Motor neuron (in vitro differentiated cells): ENCODE measurements around the gene ROCK2. TPM values are rescaled to one million over a fixed set of nuclear protein-coding genes. Genes with fewer than 3 reads are reported as not detected.
"Not testable (repeated sequence)": the region's sequence is repeated elsewhere in the genome, so short reads cannot be mapped to it uniquely, and the experiment has no call there.

ENCODE experiments used
- ATAC-seq, 8 experiments: fragments of 200-7000 bp; cut with Tn5 transposase; replicated peaks in 6 of 8; 2 replicates each; pipeline ENCODE4 v1.8.0; 2021; ENCODE audit warnings: mild to moderate bottlenecking in 8 of 8, moderate library complexity in 8 of 8
- H3K27ac ChIP-seq, 2 donors: fragments of 250-450 bp; sonication (Bioruptor Pico); 2 replicates each; pipeline ENCODE4 v1.9.0; 2021; ENCODE audit warnings: antibody characterized with exemption in 2 of 2, mild to moderate bottlenecking in 2 of 2, moderate library complexity in 1 of 2
- H3K4me1 ChIP-seq, 2 donors: fragments of 250-450 bp; sonication (Bioruptor Pico); replicated peaks in 1 of 2; 2 replicates each; pipeline ENCODE4 v1.6.1; 2021; ENCODE audit warnings: antibody characterized with exemption in 2 of 2, mild to moderate bottlenecking in 2 of 2, moderate library complexity in 1 of 2
- H3K4me3 ChIP-seq, 5 donors: fragments of 250-450 bp; sonication (Bioruptor Pico); 2 replicates each; pipeline ENCODE4 v1.9.0; 2021; ENCODE audit warnings: antibody characterized with exemption in 5 of 5, mild to moderate bottlenecking in 5 of 5, moderate library complexity in 4 of 5
- WGBS, 10 experiments: fragments of 450-650 bp; shearing (Covaris generic); methylation state at CpG; one replicate each; pipeline ENCODE4 v1.0.0; 2022; 5-methylcytosine and 5-hydroxymethylcytosine counted together
- in situ Hi-C, 9 experiments: fragments of 400-800 bp; cut with MboI; loops; one replicate each; pipeline ENCODE4 v1.15.0; 2021; ENCODE audit warnings: low sequenced_read_pairs in 9 of 9, low pct_unique_long_range_greater_than_20kb in 2 of 9; ENCODE audit not compliant: unreplicated experiment in 9 of 9
- total RNA-seq, 8 experiments: library from RNA; unstranded; fragments of 300-600 nt; gene quantifications; 2 replicates each; pipeline versions ENCODE4 v1.2.3 to v1.2.4, GENCODE V29; 2022

The ROCK2 gene
- total RNA-seq, 8 experiments from 2014 or later = 17.3 to 36.0 (median 22.4) TPM

GRCh38 chr2:11243512-11243911, 100.9 kb downstream of the ROCK2 start:
- ATAC-seq = no peak
- WGBS, 10 experiments = 86 to 100% (median 100%) methylated on average over 1 of the region's 1 CpG; no CpG with 5 or more reads in 2 of the 10 experiments
- in situ Hi-C loops = loop anchor here in 3 of 9 experiments (25.0 kb wide), 2 partner anchors 169 to 194 kb away; no protein-coding TSS in a partner anchor
- Histone ChIP-seq H3K27ac (no peak overlapping the region), H3K4me3 (no peak overlapping the region), H3K4me1 (peaks cover 0 to 3% of the 10 kb centered on the region in 2 donors)

- Histone ChIP-seq H3K4me3 (no peak overlapping the region), H3K27ac (no peak overlapping the region), H3K4me1 (peaks cover 0 to 3% of the 10 kb centered on the region in 2 donors)
- WGBS, 10 experiments = 20 to 100% (median 89%) methylated on average over 1 to 2 of the region's 2 CpGs; no CpG with 5 or more reads in 4 of the 10 experiments
- in situ Hi-C loops = loop anchor here in 3 of 9 experiments (25.0 kb wide), 2 partner anchors 170 to 195 kb away; no protein-coding TSS in a partner anchor
- peak in 3 of 8 experiments; percentile 39 to 94 (median 58) for ATAC-seq
These were observed 101.8 kb downstream of the ROCK2 start for GRCh38 chr2:11242542-11243174.

- ATAC-seq = no peak
- WGBS, 10 experiments = 61 to 100% (median 97%) methylated on average over 1 to 3 of the region's 3 CpGs; no CpG with 5 or more reads in 1 of the 10 experiments
- in situ Hi-C loops = loop anchor here in 3 of 9 experiments (25.0 kb wide), 2 partner anchors 171 to 196 kb away; no protein-coding TSS in a partner anchor
These were observed 102.8 kb downstream of the ROCK2 start for GRCh38 chr2:11241412-11242203.

GRCh38 chr2:11239666-11240462, 104.6 kb downstream of the ROCK2 start:
- in situ Hi-C loops = loop anchor here in 3 of 9 experiments (25.0 kb wide), 2 partner anchors 172 to 197 kb away; no protein-coding TSS in a partner anchor
- WGBS, 10 experiments = 46 to 100% (median 77%) methylated on average over 1 to 5 of the region's 6 CpGs; no CpG with 5 or more reads in 1 of the 10 experiments
- no peaks in the 10 kb centered on the region for H3K4me1 ChIP-seq
- H3K4me3 ChIP-seq = no peak overlapping the region
- H3K27ac ChIP-seq = no peak overlapping the region
- ATAC-seq = peak in 2 of 8 experiments; percentile 40

More at GRCh38 chr2:11241412-11242203, 102.8 kb downstream of the ROCK2 start:
- no peak overlapping the region for H3K4me3 ChIP-seq
- H3K4me1 ChIP-seq = peaks cover 0 to 3% of the 10 kb centered on the region in 2 donors
- no peak overlapping the region for H3K27ac ChIP-seq

GRCh38 chr2:11239147-11239546, 105.3 kb downstream of the ROCK2 start:
- 84 to 100% (median 97%) methylated on average over 1 to 2 of the region's 2 CpGs for WGBS, 10 experiments
- H3K4me3 ChIP-seq = no peak overlapping the region
- H3K27ac ChIP-seq = no peak overlapping the region
- no peaks in the 10 kb centered on the region for H3K4me1 ChIP-seq
- in situ Hi-C loops = loop anchor here in 3 of 9 experiments (25.0 kb wide), 2 partner anchors 173 to 198 kb away; no protein-coding TSS in a partner anchor
- no peak for ATAC-seq

- ATAC-seq = no peak
These were observed 107.3 kb downstream of the ROCK2 start for GRCh38 chr2:11237122-11237521.

GRCh38 chr2:11236335-11236734, 108.1 kb downstream of the ROCK2 start:
- in situ Hi-C loops = loop anchor here in 3 of 9 experiments (25.0 kb wide), 2 partner anchors 176 to 201 kb away; no protein-coding TSS in a partner anchor
- ATAC-seq = no peak
- WGBS, 10 experiments = 57 to 97% (median 79%) methylated on average over 1 to 3 of the region's 3 CpGs
- Histone ChIP-seq H3K4me1 (no peaks in the 10 kb centered on the region), H3K27ac (no peak overlapping the region), H3K4me3 (no peak overlapping the region)

More at GRCh38 chr2:11237122-11237521, 107.3 kb downstream of the ROCK2 start:
- H3K4me3 ChIP-seq = no peak overlapping the region
- no peak overlapping the region for H3K27ac ChIP-seq
- no peaks in the 10 kb centered on the region for H3K4me1 ChIP-seq
- in situ Hi-C loops = loop anchor here in 3 of 9 experiments (25.0 kb wide), 2 partner anchors 175 to 200 kb away; no protein-coding TSS in a partner anchor
- WGBS, 10 experiments = 71 to 100% (median 92%) methylated on average over 1 to 2 of the region's 2 CpGs

- Histone ChIP-seq H3K4me3 (no peak overlapping the region), H3K27ac (no peak overlapping the region), H3K4me1 (no peaks in the 10 kb centered on the region)
- 0 to 91% (median 83%) methylated on average over 1 to 2 of the region's 2 CpGs; no CpG with 5 or more reads in 3 of the 10 experiments for WGBS, 10 experiments
- in situ Hi-C loops = loop anchor here in 3 of 9 experiments (25.0 kb wide), 2 partner anchors 177 to 202 kb away; no protein-coding TSS in a partner anchor
- ATAC-seq = no peak
These were observed 108.9 kb downstream of the ROCK2 start for GRCh38 chr2:11235583-11235982.

- peak in 1 of 8 experiments; percentile 46 for ATAC-seq
- Histone ChIP-seq H3K4me3 (no peak overlapping the region), H3K27ac (no peak overlapping the region), H3K4me1 (no peaks in the 10 kb centered on the region)
- in situ Hi-C loops = loop anchor here in 3 of 9 experiments (25.0 kb wide), 2 partner anchors 178 to 203 kb away; no protein-coding TSS in a partner anchor
- 14 to 100% (median 55%) methylated on average over 1 of the region's 1 CpG; no CpG with 5 or more reads in 2 of the 10 experiments for WGBS, 10 experiments
These were observed 110.1 kb downstream of the ROCK2 start for GRCh38 chr2:11234309-11234708.

- not testable (repeated sequence) for H3K27ac ChIP-seq, H3K4me3 ChIP-seq, H3K4me1 ChIP-seq, ATAC-seq
- WGBS, 10 experiments = 80 to 100% (median 96%) methylated on average over 1 to 10 of the region's 11 CpGs
- in situ Hi-C loops = loop anchor here in 3 of 9 experiments (25.0 kb wide), 2 partner anchors 181 to 206 kb away; no protein-coding TSS in a partner anchor
These were observed 113.2 kb downstream of the ROCK2 start for GRCh38 chr2:11231193-11231592.

GRCh38 chr2:11228692-11229091, 115.7 kb downstream of the ROCK2 start:
- Histone ChIP-seq H3K4me1 (peaks cover 0 to 5% of the 10 kb centered on the region in 2 donors), H3K27ac (no peak overlapping the region), H3K4me3 (no peak overlapping the region)
- in situ Hi-C loops = loop anchor here in 3 of 9 experiments (25.0 kb wide), 2 partner anchors 184 to 209 kb away; no protein-coding TSS in a partner anchor
- ATAC-seq = no peak
- 57 to 100% (median 82%) methylated on average over 1 of the region's 1 CpG; no CpG with 5 or more reads in 2 of the 10 experiments for WGBS, 10 experiments

- Histone ChIP-seq H3K27ac (no peak overlapping the region), H3K4me1 (peaks cover 0 to 5% of the 10 kb centered on the region in 2 donors), H3K4me3 (no peak overlapping the region)
- in situ Hi-C loops = loop anchor here in 3 of 9 experiments (25.0 kb wide), 2 partner anchors 185 to 210 kb away; no protein-coding TSS in a partner anchor
- no peak for ATAC-seq
These were observed 116.8 kb downstream of the ROCK2 start for GRCh38 chr2:11227595-11227994.
